PFSK-1 (cell line): Measurements from ENCODE around the gene RHOG.

Source experiments
- POLR2AphosphoS5 ChIP-seq: IDR thresholded peaks from 2 replicates; pipeline ENCODE4 v1.6.1; 2012; ENCODE audit warnings: low read depth, mild to moderate bottlenecking, control low read depth, low read length, moderate library complexity
- REST ChIP-seq, 2 experiments: IDR thresholded peaks; 2 replicates each; pipeline versions ENCODE4 v1.6.1 to v1.8.0; 2011 to 2012; ENCODE audit warnings: low read depth in 2 of 2, low read length in 2 of 2, control low read depth in 1 of 2, inconsistent platforms in 1 of 2, mild to moderate bottlenecking in 1 of 2, moderate library complexity in 1 of 2; ENCODE audit not compliant: insufficient read depth in 1 of 2

- TF ChIP-seq REST (IDR thresholded peaks at IDR 0.05; ENCODE audit: insufficient read depth in 1 of 2, low read depth in 2 of 2, low read length in 2 of 2): no peak
- TF ChIP-seq POLR2AphosphoS5: no peak
Observed at GRCh38 chr11:3843326-3843725, 2.6 kb upstream of the RHOG start.
